Gastrocnemius medialis (tissue), 4 donors: ENCODE data around the gene PID1.

Experiments
- CTCF ChIP-seq, 5 experiments: fragments of 450-650 bp in 3 of 5; fragments of 200-600 bp in 2 of 5; sonication (generic) in 2 of 5; IDR thresholded peaks in 4 of 5; conservative IDR thresholded peaks in 1 of 5; 1 replicate in 4 of 5; 2 replicates in 1 of 5; pipeline ENCODE4 v1.5.1; 2016 to 2019; ENCODE audit warnings: antibody characterized with exemption in 5 of 5, mild to moderate bottlenecking in 3 of 5, moderate library complexity in 3 of 5
- POLR2A ChIP-seq, 2 donors: fragments of 450-650 bp; IDR thresholded peaks; one replicate each; pipeline ENCODE4 v1.6.1; 2017; ENCODE audit warnings: antibody characterized with exemption in 2 of 2, mild to moderate bottlenecking in 2 of 2, moderate library complexity in 2 of 2

DNA sequence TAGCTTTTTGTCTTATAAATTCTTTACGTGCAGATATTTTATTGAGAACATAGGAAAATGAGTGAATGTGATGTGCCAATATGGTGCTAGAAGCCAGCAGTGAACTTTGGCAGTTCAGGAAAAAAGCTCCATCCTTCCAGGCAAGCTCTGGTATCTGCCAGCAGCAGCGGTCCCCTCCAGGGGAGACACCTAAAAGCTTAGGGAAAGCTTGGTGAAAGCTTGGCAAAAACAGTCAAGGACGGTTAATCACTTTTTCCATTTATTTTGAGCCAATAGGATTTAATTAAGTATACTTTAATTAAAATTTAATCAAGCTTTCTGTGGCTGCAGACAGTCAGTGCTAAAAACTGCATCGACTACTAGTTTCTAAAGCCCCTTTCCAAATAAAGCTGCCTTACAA is 60.4 kb downstream of the PID1 start:
- no peak for TF ChIP-seq POLR2A (IDR thresholded peaks at IDR 0.05)
- TF ChIP-seq CTCF (IDR thresholded peaks at IDR 0.05 in 4 of 5, conservative IDR thresholded peaks at IDR 0.05 in 1 of 5): no peak
